22Rv1 (cell line): ENCODE data around the gene TUBGCP5.

ENCODE experiments used
- CTCF ChIP-seq: fragments of 450-650 bp; IDR thresholded peaks from 2 replicates; pipeline ENCODE4 v1.5.1; 2017; ENCODE audit warnings: mild to moderate bottlenecking
- ZFX ChIP-seq: fragments of 450-650 bp; IDR thresholded peaks from 2 replicates; pipeline ENCODE4 v1.6.1; 2017; ENCODE audit warnings: antibody characterized with exemption, borderline replicate concordance

- TF ChIP-seq CTCF (no peak), ZFX (no peak)
These were observed 83.7 kb downstream of the TUBGCP5 start for GRCh38 chr15:22955544-22956119.
